ENCODE measurements around the gene COX7B2. TPM values are rescaled to one million over a fixed set of nuclear protein-coding genes. Genes with fewer than 3 reads are reported as not detected.

COX7B2 gene
- polyA plus RNA-seq, 1 experiment, result not detected

- CTCF ChIA-PET, result no interaction called here
- POLR2A ChIA-PET, result no interaction called here
- no peak for DNase-seq (ENCODE audit: low read depth, low spot score)
- Histone ChIP-seq H3K9me3 (ENCODE audit: control insufficient read depth, insufficient read depth, low read length) (peaks cover 8% of the 10 kb centered on the region), H3K27ac (ENCODE audit: low read depth, low read length) (no peak overlapping the region), H3K27me3 (ENCODE audit: control insufficient read depth, insufficient read depth, low read length) (no peaks in the 10 kb centered on the region), H3K4me3 (ENCODE audit: low read depth, low read length) (no peak overlapping the region)
- no peak for TF ChIP-seq CTCF (IDR thresholded peaks at IDR 0.05; ENCODE audit: low read depth, low read length)
Measured at GRCh38 chr4:46765465-46765864, 143.6 kb downstream of the COX7B2 start.

GRCh38 chr4:46730075-46730474 lies 179.0 kb downstream of the COX7B2 start:
- ChIA-PET CTCF (no interaction called here), POLR2A (no interaction called here)
- no peak for TF ChIP-seq CTCF (IDR thresholded peaks at IDR 0.05; ENCODE audit: low read depth, low read length)
- Histone ChIP-seq H3K9me3 (ENCODE audit: control insufficient read depth, insufficient read depth, low read length) (no peaks in the 10 kb centered on the region), H3K27me3 (ENCODE audit: control insufficient read depth, insufficient read depth, low read length) (no peaks in the 10 kb centered on the region), H3K27ac (ENCODE audit: low read depth, low read length) (no peak overlapping the region), H3K4me3 (ENCODE audit: low read depth, low read length) (no peak overlapping the region)
- DNase-seq (ENCODE audit: low read depth, low spot score), result no peak

- Histone ChIP-seq H3K27me3 (ENCODE audit: control insufficient read depth, insufficient read depth, low read length) (no peaks in the 10 kb centered on the region), H3K4me3 (ENCODE audit: low read depth, low read length) (no peak overlapping the region), H3K9me3 (ENCODE audit: control insufficient read depth, insufficient read depth, low read length) (no peaks in the 10 kb centered on the region), H3K27ac (ENCODE audit: low read depth, low read length) (no peak overlapping the region)
- CTCF ChIA-PET, result no interaction called here
- no peak for TF ChIP-seq CTCF (IDR thresholded peaks at IDR 0.05; ENCODE audit: low read depth, low read length)
- no peak for DNase-seq (ENCODE audit: low read depth, low spot score)
- POLR2A ChIA-PET, result no interaction called here
Measured at GRCh38 chr4:46720055-46720454, 189.0 kb downstream of the COX7B2 start.

- Histone ChIP-seq H3K4me3 (ENCODE audit: low read depth, low read length) (no peak overlapping the region), H3K9me3 (ENCODE audit: control insufficient read depth, insufficient read depth, low read length) (no peaks in the 10 kb centered on the region), H3K27me3 (ENCODE audit: control insufficient read depth, insufficient read depth, low read length) (no peaks in the 10 kb centered on the region), H3K27ac (ENCODE audit: low read depth, low read length) (no peak overlapping the region)
- no peak for TF ChIP-seq CTCF (IDR thresholded peaks at IDR 0.05; ENCODE audit: low read depth, low read length)
- DNase-seq (ENCODE audit: low read depth, low spot score), result no peak
- CTCF ChIA-PET, result no interaction called here
- POLR2A ChIA-PET, result no interaction called here
Measured at GRCh38 chr4:46717950-46718349, 191.1 kb downstream of the COX7B2 start.

GRCh38 chr4:46715468-46715867 lies 193.6 kb downstream of the COX7B2 start:
- POLR2A ChIA-PET, result no interaction called here

More at GRCh38 chr4:46715468-46715867, 193.6 kb downstream of the COX7B2 start:
- H3K4me3 ChIP-seq (ENCODE audit: low read depth, low read length), result no peak overlapping the region
- no peak for TF ChIP-seq CTCF (IDR thresholded peaks at IDR 0.05; ENCODE audit: low read depth, low read length)
- CTCF ChIA-PET, result no interaction called here
- DNase-seq (ENCODE audit: low read depth, low spot score), result no peak
- H3K9me3 ChIP-seq (ENCODE audit: control insufficient read depth, insufficient read depth, low read length), result no peaks in the 10 kb centered on the region
- no peak overlapping the region for H3K27ac ChIP-seq (ENCODE audit: low read depth, low read length)
- no peaks in the 10 kb centered on the region for H3K27me3 ChIP-seq (ENCODE audit: control insufficient read depth, insufficient read depth, low read length)
